ENCODE results near the gene PLG.
"Not testable (repeated sequence)": the region's sequence is repeated elsewhere in the genome, so short reads cannot be mapped to it uniquely, and the experiment has no call there.

PLG gene

GRCh38 chr6:160701918-160702680 is at the start of gene PLG:
Gene PLG (plus strand): TSS chr6:160702244. CDS start chr6:160702305, 61 bp downstream.
- not testable (repeated sequence) for DNase-seq (ENCODE audit: low read depth)

- DNase-seq (ENCODE audit: low read depth), result no peak
Observed at GRCh38 chr6:160659562-160659961, 42.5 kb upstream of the PLG start.

- DNase-seq (ENCODE audit: low read depth), result no peak
Observed at GRCh38 chr6:160661216-160661615, 40.8 kb upstream of the PLG start.

- no peak for DNase-seq (ENCODE audit: low read depth)
Observed at GRCh38 chr6:160662429-160662828, 39.6 kb upstream of the PLG start.

- no peak for DNase-seq (ENCODE audit: low read depth)
Observed at GRCh38 chr6:160662842-160663241, 39.2 kb upstream of the PLG start.

GRCh38 chr6:160664198-160664597 is 37.8 kb upstream of the PLG start, which contains the start of gene LPA:
Gene LPA (minus strand): TSS chr6:160664275. CDS start chr6:160664214, 61 bp downstream.
- not testable (repeated sequence) for DNase-seq (ENCODE audit: low read depth)

GRCh38 chr6:160667639-160668481 is 34.2 kb upstream of the PLG start:
- DNase-seq (ENCODE audit: low read depth), result no peak

GRCh38 chr6:160668589-160668988 is 33.5 kb upstream of the PLG start:
- no peak for DNase-seq (ENCODE audit: low read depth)

GRCh38 chr6:160676418-160676817 is 25.6 kb upstream of the PLG start:
- not testable (repeated sequence) for DNase-seq (ENCODE audit: low read depth)

GRCh38 chr6:160678230-160678629 is 23.8 kb upstream of the PLG start:
- DNase-seq (ENCODE audit: low read depth), result no peak

- no peak for DNase-seq (ENCODE audit: low read depth)
Observed at GRCh38 chr6:160678744-160679401, 23.2 kb upstream of the PLG start.

GRCh38 chr6:160679402-160679769 is 22.7 kb upstream of the PLG start:
- DNase-seq (ENCODE audit: low read depth), result no peak

GRCh38 chr6:160685101-160685761 is 16.8 kb upstream of the PLG start:
- not testable (repeated sequence) for DNase-seq (ENCODE audit: low read depth)

- DNase-seq (ENCODE audit: low read depth), result no peak
Observed at GRCh38 chr6:160685762-160686450, 16.1 kb upstream of the PLG start.

- no peak for DNase-seq (ENCODE audit: low read depth)
Observed at GRCh38 chr6:160690458-160690857, 11.6 kb upstream of the PLG start.

GRCh38 chr6:160691617-160692016 is 10.4 kb upstream of the PLG start:
- DNase-seq (ENCODE audit: low read depth), result no peak

- DNase-seq (ENCODE audit: low read depth), result no peak
Observed at GRCh38 chr6:160692369-160692959, 9.6 kb upstream of the PLG start.

GRCh38 chr6:160695025-160695424 is 7.0 kb upstream of the PLG start:
- not testable (repeated sequence) for DNase-seq (ENCODE audit: low read depth)

GRCh38 chr6:160695622-160696021 is 6.4 kb upstream of the PLG start:
- DNase-seq (ENCODE audit: low read depth), result not testable (repeated sequence)

- not testable (repeated sequence) for DNase-seq (ENCODE audit: low read depth)
Observed at GRCh38 chr6:160696884-160697283, 5.2 kb upstream of the PLG start.

GRCh38 chr6:160697826-160698225 is 4.2 kb upstream of the PLG start:
- no peak for DNase-seq (ENCODE audit: low read depth)
